Measurements from ENCODE around the gene PEG3. TPM values are rescaled to one million over a fixed set of nuclear protein-coding genes. Genes with fewer than 3 reads are reported as not detected.
"Not testable (repeated sequence)": the region's sequence is repeated elsewhere in the genome, so short reads cannot be mapped to it uniquely, and the experiment has no call there.

PEG3 gene
- total RNA-seq, 1 donor from 2014 or later = not detected

GRCh38 chr19:56862741-56863140, 22.2 kb upstream of the PEG3 start:
- intact Hi-C loops (cut with micrococcal nuclease) = no loop called here
- no peaks in the 10 kb centered on the region for H3K4me1 Mint-ChIP-seq (ENCODE audit: low read depth)
- no peaks in the 10 kb centered on the region for H3K36me3 Mint-ChIP-seq (ENCODE audit: low read depth)
- DNase-seq (ENCODE audit: low spot score) = no peak
- peaks cover 64% of the 10 kb centered on the region for H3K9me3 Mint-ChIP-seq
- H3K27me3 Mint-ChIP-seq (ENCODE audit: insufficient read depth) = no peaks in the 10 kb centered on the region
- no peak overlapping the region for H3K4me3 Mint-ChIP-seq
- no peak overlapping the region for H3K27ac Mint-ChIP-seq

GRCh38 chr19:56860409-56860808, 19.9 kb upstream of the PEG3 start:
- H3K36me3 Mint-ChIP-seq (ENCODE audit: low read depth); H3K27ac Mint-ChIP-seq; H3K27me3 Mint-ChIP-seq (ENCODE audit: insufficient read depth); DNase-seq (ENCODE audit: low spot score); H3K4me3 Mint-ChIP-seq; intact Hi-C loops (cut with micrococcal nuclease); H3K4me1 Mint-ChIP-seq (ENCODE audit: low read depth): not testable (repeated sequence)
- peaks cover 66% of the 10 kb centered on the region for H3K9me3 Mint-ChIP-seq

GRCh38 chr19:56858026-56858425, 17.5 kb upstream of the PEG3 start:
- no peaks in the 10 kb centered on the region for H3K4me1 Mint-ChIP-seq (ENCODE audit: low read depth)

GRCh38 chr19:56856822-56857221, 16.3 kb upstream of the PEG3 start:
- no peak for DNase-seq (ENCODE audit: low spot score)
- Mint-ChIP-seq H3K36me3 (ENCODE audit: low read depth) (no peaks in the 10 kb centered on the region), H3K4me3 (no peak overlapping the region), H3K4me1 (ENCODE audit: low read depth) (no peaks in the 10 kb centered on the region), H3K27me3 (ENCODE audit: insufficient read depth) (no peaks in the 10 kb centered on the region), H3K9me3 (peaks cover 68% of the 10 kb centered on the region), H3K27ac (no peak overlapping the region)
- intact Hi-C loops (cut with micrococcal nuclease) = no loop called here

More at GRCh38 chr19:56858026-56858425, 17.5 kb upstream of the PEG3 start:
- Mint-ChIP-seq H3K9me3 (peaks cover 65% of the 10 kb centered on the region), H3K36me3 (ENCODE audit: low read depth) (no peaks in the 10 kb centered on the region), H3K27ac (no peak overlapping the region), H3K4me3 (no peak overlapping the region), H3K27me3 (ENCODE audit: insufficient read depth) (no peaks in the 10 kb centered on the region)
- DNase-seq (ENCODE audit: low spot score) = no peak
- intact Hi-C loops (cut with micrococcal nuclease) = no loop called here

- H3K4me1 Mint-ChIP-seq (ENCODE audit: low read depth); H3K4me3 Mint-ChIP-seq; H3K36me3 Mint-ChIP-seq (ENCODE audit: low read depth); H3K27ac Mint-ChIP-seq; DNase-seq (ENCODE audit: low spot score); intact Hi-C loops (cut with micrococcal nuclease); H3K27me3 Mint-ChIP-seq (ENCODE audit: insufficient read depth): not testable (repeated sequence)
- H3K9me3 Mint-ChIP-seq = peaks cover 71% of the 10 kb centered on the region
These were observed 11.8 kb upstream of the PEG3 start for GRCh38 chr19:56852361-56852760.

- Mint-ChIP-seq H3K27me3 (ENCODE audit: insufficient read depth) (no peaks in the 10 kb centered on the region), H3K4me1 (ENCODE audit: low read depth) (no peaks in the 10 kb centered on the region), H3K36me3 (ENCODE audit: low read depth) (no peaks in the 10 kb centered on the region), H3K27ac (no peak overlapping the region), H3K4me3 (no peak overlapping the region), H3K9me3 (peaks cover 55% of the 10 kb centered on the region)
- intact Hi-C loops (cut with micrococcal nuclease) = no loop called here
- DNase-seq (ENCODE audit: low spot score) = no peak
These were observed 7.6 kb upstream of the PEG3 start for GRCh38 chr19:56848166-56848565.

- DNase-seq (ENCODE audit: low spot score) = no peak
- peaks cover 3% of the 10 kb centered on the region for H3K36me3 Mint-ChIP-seq (ENCODE audit: low read depth)
- no peak overlapping the region for H3K27ac Mint-ChIP-seq
- intact Hi-C loops (cut with micrococcal nuclease) = no loop called here
- H3K4me1 Mint-ChIP-seq (ENCODE audit: low read depth) = no peaks in the 10 kb centered on the region
- H3K27me3 Mint-ChIP-seq (ENCODE audit: insufficient read depth) = no peaks in the 10 kb centered on the region
- peaks cover 32% of the 10 kb centered on the region for H3K9me3 Mint-ChIP-seq
- no peak overlapping the region for H3K4me3 Mint-ChIP-seq
These were observed 1.9 kb upstream of the PEG3 start for GRCh38 chr19:56842412-56842811.

DNA sequence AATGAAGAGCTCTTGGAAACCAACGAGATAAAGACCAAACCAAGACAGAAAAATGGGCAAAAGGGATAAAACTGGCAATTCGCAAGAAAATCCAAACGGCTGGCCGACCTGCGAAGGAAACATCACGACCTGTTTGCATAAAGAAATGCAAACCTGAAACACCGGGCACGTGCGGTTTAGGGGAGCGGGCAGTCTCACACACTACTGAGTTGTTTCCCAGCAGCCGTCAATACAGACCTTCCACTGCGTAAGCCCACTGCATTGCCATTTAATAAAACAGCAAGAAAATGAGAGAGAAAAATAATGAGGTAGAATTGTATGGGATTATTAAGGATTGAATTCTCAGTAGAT, 642 bp upstream of the PEG3 start:
- Mint-ChIP-seq H3K36me3 (ENCODE audit: low read depth) (peaks cover 3% of the 10 kb centered on the region), H3K4me1 (ENCODE audit: low read depth) (no peaks in the 10 kb centered on the region), H3K9me3 (peaks cover 32% of the 10 kb centered on the region), H3K27ac (no peak overlapping the region), H3K4me3 (no peak overlapping the region), H3K27me3 (ENCODE audit: insufficient read depth) (no peaks in the 10 kb centered on the region)
- intact Hi-C loops (cut with micrococcal nuclease) = no loop called here
- DNase-seq (ENCODE audit: low spot score) = no peak

DNA sequence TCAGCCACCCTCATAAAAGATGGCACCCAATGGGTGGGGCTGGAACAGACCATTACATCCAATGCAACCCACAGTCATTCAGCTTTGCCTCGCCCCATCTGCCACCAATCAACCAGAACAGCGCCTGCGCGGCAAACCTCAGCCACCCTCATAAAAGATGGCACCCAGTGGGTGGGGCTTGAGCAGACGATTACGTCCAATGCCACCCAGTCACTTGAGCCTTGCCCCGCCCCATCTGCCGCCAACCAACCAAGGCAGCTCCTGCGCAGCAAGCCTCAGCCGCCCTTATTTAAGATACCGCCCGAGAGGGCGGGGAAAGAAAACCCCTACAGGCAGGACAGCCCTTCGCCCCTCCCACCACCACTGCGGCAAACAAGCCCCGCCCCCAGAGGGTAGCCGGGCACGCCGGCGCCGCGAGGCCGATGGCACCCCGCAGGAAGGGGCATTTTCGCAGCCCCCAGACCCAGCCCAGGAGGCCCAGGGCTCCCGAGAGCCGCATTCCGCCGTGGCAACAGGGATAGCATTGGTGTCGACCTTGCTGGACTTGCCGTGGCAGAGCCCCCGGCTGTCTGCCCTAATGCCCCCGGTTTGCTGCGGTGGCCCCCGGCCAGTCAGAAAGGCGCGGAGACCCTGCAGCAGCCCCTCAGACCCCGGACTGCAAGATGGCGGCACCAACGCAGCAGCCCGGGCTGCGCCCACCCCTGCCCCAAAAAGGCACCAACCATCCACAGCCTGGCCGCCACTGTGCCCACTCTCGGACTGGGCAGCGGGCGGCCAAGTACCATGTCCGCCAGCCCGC, 675 bp downstream of the PEG3 start:
- peaks cover 40% of the 10 kb centered on the region for H3K9me3 Mint-ChIP-seq
- H3K27ac Mint-ChIP-seq = no peak overlapping the region
- no peaks in the 10 kb centered on the region for H3K27me3 Mint-ChIP-seq (ENCODE audit: insufficient read depth)
- intact Hi-C loops (cut with micrococcal nuclease) = no loop called here
- peaks cover 3% of the 10 kb centered on the region for H3K36me3 Mint-ChIP-seq (ENCODE audit: low read depth)
- no peaks in the 10 kb centered on the region for H3K4me1 Mint-ChIP-seq (ENCODE audit: low read depth)
- no peak for DNase-seq (ENCODE audit: low spot score)
- H3K4me3 Mint-ChIP-seq = no peak overlapping the region

GRCh38 chr19:56838909-56839651, 1.4 kb downstream of the PEG3 start:
- intact Hi-C loops (cut with micrococcal nuclease) = no loop called here
- Mint-ChIP-seq H3K27ac (no peak overlapping the region), H3K36me3 (ENCODE audit: low read depth) (peaks cover 3% of the 10 kb centered on the region), H3K27me3 (ENCODE audit: insufficient read depth) (no peaks in the 10 kb centered on the region), H3K9me3 (peaks cover 48% of the 10 kb centered on the region), H3K4me1 (ENCODE audit: low read depth) (no peaks in the 10 kb centered on the region), H3K4me3 (no peak overlapping the region)
- no peak for DNase-seq (ENCODE audit: low spot score)

DNA sequence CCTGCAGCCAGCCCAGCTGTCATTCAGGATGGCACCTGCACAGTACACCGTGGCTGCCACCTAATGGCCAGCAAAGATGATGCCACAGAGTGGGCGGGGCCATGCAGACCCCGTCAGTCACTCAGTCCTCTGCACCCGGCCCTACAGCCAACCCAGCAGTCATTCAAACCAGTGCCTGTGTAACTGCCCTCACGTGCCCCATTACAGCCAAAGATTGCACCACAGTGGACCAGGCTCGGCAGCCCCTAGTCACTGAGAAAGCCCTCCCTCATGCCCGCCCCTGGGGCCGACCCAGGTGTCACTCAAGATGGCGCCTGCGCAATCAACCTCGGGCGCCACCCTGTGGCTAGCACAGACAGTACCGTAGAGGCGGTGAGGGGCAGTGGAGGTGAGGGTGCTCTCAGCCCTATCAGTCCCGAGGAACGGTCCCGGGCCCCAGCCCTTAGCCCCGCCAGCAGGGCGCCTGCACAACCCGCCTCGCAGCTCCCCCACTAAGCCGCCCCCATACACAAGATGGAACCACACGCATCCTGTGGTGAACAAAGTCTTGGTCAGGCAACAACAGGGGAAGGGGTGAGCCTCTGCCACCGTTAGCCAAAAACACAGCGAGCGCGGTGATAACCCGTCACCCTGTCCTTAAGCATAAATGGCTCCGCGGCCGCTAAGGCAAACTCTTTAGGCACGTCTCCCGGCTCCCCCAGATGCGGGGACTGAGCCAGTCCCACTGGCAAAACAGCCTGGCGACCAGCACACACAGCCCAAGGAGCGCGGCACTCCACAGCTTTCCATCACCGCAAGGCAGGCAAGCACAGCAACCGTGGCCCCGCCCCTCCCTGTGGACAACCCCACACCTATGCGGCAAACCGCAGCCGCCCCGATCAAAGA, 2.3 kb downstream of the PEG3 start:
- no peaks in the 10 kb centered on the region for H3K4me1 Mint-ChIP-seq (ENCODE audit: low read depth)
- peaks cover 56% of the 10 kb centered on the region for H3K9me3 Mint-ChIP-seq
- DNase-seq (ENCODE audit: low spot score) = no peak
- peaks cover 3% of the 10 kb centered on the region for H3K36me3 Mint-ChIP-seq (ENCODE audit: low read depth)
- intact Hi-C loops (cut with micrococcal nuclease) = no loop called here
- H3K27me3 Mint-ChIP-seq (ENCODE audit: insufficient read depth) = no peaks in the 10 kb centered on the region
- no peak overlapping the region for H3K4me3 Mint-ChIP-seq
- no peak overlapping the region for H3K27ac Mint-ChIP-seq

- no peak for DNase-seq (ENCODE audit: low spot score)
- H3K36me3 Mint-ChIP-seq (ENCODE audit: low read depth) = peaks cover 3% of the 10 kb centered on the region
- peak overlapping the region; percentile 29 for H3K27ac Mint-ChIP-seq
- H3K4me3 Mint-ChIP-seq = no peak overlapping the region
- no peaks in the 10 kb centered on the region for H3K27me3 Mint-ChIP-seq (ENCODE audit: insufficient read depth)
- intact Hi-C loops (cut with micrococcal nuclease) = no loop called here
- no peaks in the 10 kb centered on the region for H3K4me1 Mint-ChIP-seq (ENCODE audit: low read depth)
- peaks cover 63% of the 10 kb centered on the region for H3K9me3 Mint-ChIP-seq
These were observed 3.0 kb downstream of the PEG3 start for GRCh38 chr19:56837492-56838023.
